IgD-negative memory B cell (primary cell): ENCODE data around the gene UTP25. TPM values are rescaled to one million over a fixed set of nuclear protein-coding genes. Genes with fewer than 3 reads are reported as not detected.

Experiments used
- H3K27ac Mint-ChIP-seq, 3 donors: one replicate each; pipeline ENCODE4 v1.8.0; 2020 to 2022; ENCODE audit warnings: mild to moderate bottlenecking in 3 of 3, mixed read lengths in 3 of 3, moderate library complexity in 1 of 3
- H3K27me3 Mint-ChIP-seq: one replicate; pipeline ENCODE4 v1.8.0; 2021; ENCODE audit warnings: mixed read lengths
- H3K36me3 Mint-ChIP-seq: one replicate; pipeline ENCODE4 v1.8.0; 2020; ENCODE audit warnings: mild to moderate bottlenecking, mixed read lengths
- H3K4me1 Mint-ChIP-seq, 3 donors: one replicate each; pipeline ENCODE4 v1.8.0; 2020 to 2022; ENCODE audit warnings: mixed read lengths in 3 of 3, mild to moderate bottlenecking in 1 of 3
- H3K4me3 Mint-ChIP-seq, 4 donors: one replicate each; pipeline ENCODE4 v1.8.0; 2020 to 2022; ENCODE audit warnings: mild to moderate bottlenecking in 4 of 4, mixed read lengths in 4 of 4, moderate library complexity in 3 of 4
- H3K9me3 Mint-ChIP-seq, 3 donors: one replicate each; pipeline ENCODE4 v1.8.0; 2020 to 2021; ENCODE audit warnings: mixed read lengths in 3 of 3, mild to moderate bottlenecking in 1 of 3
- polyA plus RNA-seq: library from polyadenylated mRNA; unstranded; fragments of 300-500 nt; fragmentation: Illumina TruSeq; gene quantifications from one replicate; pipeline ENCODE4 v1.2.3, GENCODE V29; 2021

The UTP25 gene
- polyA plus RNA-seq, 1 donor from 2014 or later: 4.4 TPM

DNA sequence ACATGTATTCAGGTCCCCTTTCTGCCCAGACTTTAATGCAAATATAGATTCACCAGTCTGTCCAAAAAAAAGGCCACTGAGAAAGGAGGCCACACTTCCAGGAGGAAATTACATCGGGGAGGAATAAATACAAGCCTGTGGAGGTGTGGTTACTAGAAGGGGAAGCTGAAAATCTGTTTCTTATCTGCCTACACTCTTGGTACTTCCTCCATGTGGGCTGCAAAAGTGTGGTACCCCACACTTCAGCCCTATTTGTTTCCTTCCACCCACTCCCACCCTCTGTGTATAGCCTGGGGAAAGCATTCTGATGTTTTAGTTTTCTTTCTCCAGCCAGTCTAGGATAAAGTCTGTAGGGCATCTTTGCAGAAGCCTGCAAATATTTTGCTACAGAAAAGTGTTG, 38.4 kb downstream of the UTP25 start:
- no peak overlapping the region for H3K27ac Mint-ChIP-seq
- H3K4me1 Mint-ChIP-seq: no peaks in the 10 kb centered on the region
- peaks cover 16% of the 10 kb centered on the region for H3K27me3 Mint-ChIP-seq
- peaks cover 3% of the 10 kb centered on the region for H3K36me3 Mint-ChIP-seq
- no peak overlapping the region for H3K4me3 Mint-ChIP-seq
- peaks cover 0 to 14% (median 2%) of the 10 kb centered on the region in 3 donors for H3K9me3 Mint-ChIP-seq

DNA sequence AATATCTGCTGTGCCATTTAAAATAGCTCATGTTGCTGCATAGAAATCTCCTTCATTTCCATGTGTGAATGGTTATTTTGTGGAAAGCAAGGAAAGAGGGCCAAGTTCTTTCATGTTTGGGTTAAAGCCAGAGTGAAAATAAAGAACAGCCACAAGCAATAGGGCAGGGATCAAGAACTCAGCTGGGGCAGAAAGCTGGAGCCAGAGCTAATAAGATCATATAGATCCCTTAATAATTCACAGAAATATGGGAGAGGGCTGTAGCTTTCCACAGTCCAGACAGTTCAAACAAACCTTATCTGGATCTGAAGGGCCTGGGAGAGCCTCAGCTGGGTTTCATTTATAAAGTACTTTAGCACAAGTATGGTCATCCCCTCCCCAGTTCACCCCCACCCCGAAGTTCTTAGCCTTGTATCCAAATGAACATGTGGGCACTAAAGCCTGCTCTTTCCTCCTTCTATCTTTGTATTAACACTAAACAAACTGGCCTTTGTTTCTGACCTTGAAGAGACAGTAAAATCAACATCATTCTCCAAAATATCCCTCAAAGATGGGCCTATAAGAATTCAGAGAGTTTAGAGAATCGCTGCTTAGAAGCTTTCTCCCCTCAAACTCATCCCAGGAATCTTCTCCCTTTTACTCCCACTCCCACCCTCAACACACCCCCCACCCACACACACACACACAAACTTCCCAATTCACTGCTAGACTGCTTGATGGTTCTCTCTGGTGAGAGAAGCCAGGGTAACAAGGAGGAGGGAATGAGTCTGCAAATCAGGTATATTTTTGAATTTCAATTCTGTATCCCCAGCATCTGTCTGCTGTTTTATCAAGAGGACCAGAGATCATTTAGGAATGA, 41.7 kb downstream of the UTP25 start:
- H3K4me3 Mint-ChIP-seq: no peak overlapping the region
- H3K27me3 Mint-ChIP-seq: peaks cover 9% of the 10 kb centered on the region
- H3K36me3 Mint-ChIP-seq: peaks cover 3% of the 10 kb centered on the region
- H3K9me3 Mint-ChIP-seq: peaks cover 0 to 14% (median 2%) of the 10 kb centered on the region in 3 donors
- H3K4me1 Mint-ChIP-seq: no peaks in the 10 kb centered on the region
- no peak overlapping the region for H3K27ac Mint-ChIP-seq

DNA sequence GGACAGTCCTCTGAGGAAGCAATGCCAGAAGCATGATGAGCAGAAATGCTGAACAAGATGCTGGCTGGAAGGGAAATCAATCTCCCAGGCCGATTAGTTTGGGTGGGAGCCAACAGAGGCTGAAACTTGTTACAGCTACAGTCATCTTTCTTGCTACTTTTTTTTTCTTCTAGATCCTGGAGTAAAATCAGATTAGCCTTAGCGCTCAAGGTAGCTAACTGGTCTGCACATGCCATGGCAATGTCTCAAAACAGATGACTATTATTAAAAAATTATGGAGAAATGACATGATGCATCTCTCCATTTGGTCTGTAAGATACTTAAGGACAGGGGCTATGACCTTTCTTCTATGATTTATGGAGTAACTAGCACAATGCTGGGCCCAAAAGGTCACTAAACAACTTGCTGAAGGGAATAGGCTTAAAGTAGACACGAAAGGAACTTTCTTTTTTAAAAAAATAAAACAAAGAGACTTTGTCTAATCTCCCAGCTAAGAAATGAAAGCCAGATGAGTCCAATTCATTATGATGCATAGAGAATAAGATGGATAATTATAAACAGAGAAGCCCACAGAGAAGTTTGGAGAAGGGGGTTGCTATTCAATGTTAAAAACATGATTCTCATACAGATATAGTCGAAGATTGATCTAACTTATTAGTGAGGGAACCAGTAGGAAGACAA, 42.5 kb downstream of the UTP25 start:
- H3K27me3 Mint-ChIP-seq: peaks cover 10% of the 10 kb centered on the region
- peaks cover 3% of the 10 kb centered on the region for H3K36me3 Mint-ChIP-seq
- H3K4me3 Mint-ChIP-seq: no peak overlapping the region
- H3K27ac Mint-ChIP-seq: no peak overlapping the region
- no peaks in the 10 kb centered on the region for H3K4me1 Mint-ChIP-seq
- H3K9me3 Mint-ChIP-seq: peaks cover 0 to 14% (median 2%) of the 10 kb centered on the region in 3 donors

DNA sequence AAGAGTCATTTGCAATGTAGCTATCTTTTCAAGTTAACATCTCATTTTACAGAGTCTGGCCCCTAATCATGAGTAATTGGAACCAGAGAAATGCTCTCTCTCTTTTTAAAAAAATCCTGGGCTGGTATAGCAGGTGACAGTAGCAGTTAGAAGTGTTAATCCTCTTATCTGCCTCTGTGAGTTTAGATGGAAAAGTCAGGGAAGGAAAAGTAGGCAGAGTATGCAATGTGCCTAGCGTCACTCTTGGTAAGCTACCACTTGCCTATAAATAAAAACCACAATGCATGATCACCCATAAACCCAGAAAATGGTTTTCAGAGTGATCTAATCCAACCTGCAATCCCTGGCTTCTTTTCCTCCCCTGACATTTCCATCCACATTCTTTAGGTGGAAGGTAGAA, 43.2 kb downstream of the UTP25 start:
- no peak overlapping the region for H3K27ac Mint-ChIP-seq
- H3K27me3 Mint-ChIP-seq: peaks cover 13% of the 10 kb centered on the region
- H3K4me3 Mint-ChIP-seq: no peak overlapping the region
- no peaks in the 10 kb centered on the region for H3K4me1 Mint-ChIP-seq
- H3K9me3 Mint-ChIP-seq: peaks cover 0 to 14% (median 2%) of the 10 kb centered on the region in 3 donors
- H3K36me3 Mint-ChIP-seq: peaks cover 3% of the 10 kb centered on the region

DNA sequence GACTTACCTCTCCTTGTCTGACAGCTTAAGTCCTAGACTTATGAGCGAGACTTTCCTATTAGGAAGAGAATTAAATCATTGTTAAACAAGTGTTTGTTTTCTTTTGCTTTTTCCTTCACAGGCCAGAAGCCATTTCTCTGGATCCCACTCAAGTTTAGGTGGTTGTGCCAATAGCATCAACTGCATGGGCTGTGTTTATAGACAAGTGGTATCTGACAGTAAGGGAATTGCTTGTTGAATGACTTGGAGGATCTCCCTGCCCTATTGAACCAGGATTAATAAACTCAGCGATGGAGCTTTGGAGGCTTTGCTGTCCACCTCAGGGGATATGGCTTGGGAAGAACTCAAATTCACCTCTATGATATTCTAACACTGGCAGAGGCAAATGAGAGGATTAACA, 43.7 kb downstream of the UTP25 start:
- peaks cover 11% of the 10 kb centered on the region for H3K27me3 Mint-ChIP-seq
- H3K9me3 Mint-ChIP-seq: peaks cover 0 to 14% (median 2%) of the 10 kb centered on the region in 3 donors
- no peaks in the 10 kb centered on the region for H3K4me1 Mint-ChIP-seq
- H3K27ac Mint-ChIP-seq: no peak overlapping the region
- no peak overlapping the region for H3K4me3 Mint-ChIP-seq
- H3K36me3 Mint-ChIP-seq: peaks cover 3% of the 10 kb centered on the region

DNA sequence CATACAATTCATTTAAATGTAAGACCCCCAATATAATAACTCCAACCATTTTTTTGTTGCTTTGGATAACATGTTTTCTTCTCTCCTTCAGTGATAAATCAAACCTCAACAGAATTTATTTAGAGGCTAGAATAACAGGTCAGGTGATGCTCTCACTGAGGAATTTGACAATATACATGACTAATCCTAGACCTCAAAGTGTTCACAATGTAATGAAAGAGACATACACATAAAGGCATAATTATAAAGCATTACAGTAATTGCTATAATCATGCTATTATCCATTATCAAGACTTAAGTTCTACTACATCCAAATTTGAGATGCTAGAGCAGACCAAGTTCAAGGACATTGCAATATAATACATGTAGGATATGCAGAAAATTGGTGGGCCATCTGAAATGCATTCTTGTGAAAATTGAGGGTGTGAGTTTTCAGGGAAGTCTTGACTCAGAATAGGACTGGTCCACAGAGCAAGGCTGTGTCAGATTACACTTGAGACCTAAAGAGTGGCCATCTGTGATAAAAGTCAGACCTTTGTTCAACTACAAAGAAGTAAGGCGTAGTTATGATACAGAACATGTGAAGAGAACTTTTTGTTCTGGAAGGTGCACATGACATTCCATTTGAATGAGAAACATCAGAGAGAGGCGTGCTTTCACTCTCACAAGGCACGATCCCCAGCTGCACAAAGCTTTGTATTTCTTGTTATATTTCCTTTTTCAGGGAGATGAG, 45.5 kb downstream of the UTP25 start:
- H3K4me3 Mint-ChIP-seq: no peak overlapping the region
- peaks cover 0 to 3% (median 0%) of the 10 kb centered on the region in 3 donors for H3K9me3 Mint-ChIP-seq
- peaks cover 11% of the 10 kb centered on the region for H3K27me3 Mint-ChIP-seq

DNA sequence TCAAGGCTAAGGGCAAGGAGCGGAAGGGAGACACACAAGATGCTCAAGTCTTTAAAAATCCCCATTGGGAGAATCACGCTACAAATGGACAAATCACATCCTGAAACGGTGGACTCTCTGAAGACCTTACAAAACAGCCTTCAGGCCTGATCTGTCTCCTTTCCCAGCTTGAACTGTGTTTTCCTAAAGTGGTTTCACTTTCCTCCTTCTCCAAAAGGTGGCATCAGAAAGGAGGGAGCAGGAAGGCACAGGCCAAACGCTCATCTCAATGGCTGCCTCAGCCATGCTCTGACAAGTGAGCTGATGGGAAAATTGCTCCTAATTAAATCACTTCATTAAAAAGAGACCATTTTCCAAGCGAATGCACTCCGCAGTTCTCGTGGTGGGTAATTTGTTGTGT, 47.7 kb downstream of the UTP25 start:
- Mint-ChIP-seq H3K4me3 (peak overlapping the region in 1 of 4 donors; percentile 19), H3K27me3 (peaks cover 11% of the 10 kb centered on the region), H3K9me3 (no peaks in the 10 kb centered on the region)

More for the DNA sequence above, 45.5 kb downstream of the UTP25 start:
- Mint-ChIP-seq H3K4me1 (no peaks in the 10 kb centered on the region), H3K27ac (no peak overlapping the region), H3K36me3 (no peaks in the 10 kb centered on the region)

DNA sequence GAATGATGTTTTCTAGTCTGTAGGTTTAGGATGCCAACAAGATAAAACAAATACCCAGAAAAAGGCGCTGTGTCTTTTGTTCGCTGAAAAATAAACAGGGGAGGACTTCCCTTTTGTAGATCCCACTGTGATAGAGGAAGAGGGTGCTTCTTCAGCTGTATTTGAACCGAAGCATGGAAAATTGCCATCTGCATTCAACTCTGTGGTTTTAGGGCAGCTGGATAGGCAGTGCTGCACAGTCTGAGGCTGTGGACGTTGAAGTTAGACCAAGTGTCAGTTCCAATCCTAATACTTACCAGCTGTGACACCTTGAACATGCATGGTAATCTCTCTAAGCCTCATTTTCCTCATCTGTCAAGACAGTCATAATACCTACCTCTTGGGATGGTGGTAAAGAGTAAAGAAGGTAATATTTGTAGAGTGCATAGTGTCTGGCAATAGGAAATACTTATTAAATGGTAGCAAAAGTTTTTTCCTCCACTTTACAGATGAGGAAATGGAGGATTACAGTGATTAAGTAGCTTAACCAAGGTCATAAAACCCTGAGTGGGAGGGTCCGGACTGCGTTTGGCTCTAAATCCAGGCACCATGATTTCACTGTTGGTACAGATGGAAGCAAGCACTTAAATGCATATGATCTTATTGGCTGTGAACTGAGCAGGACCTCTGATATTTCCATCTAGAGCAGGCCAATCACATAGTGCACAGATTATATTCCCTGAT, 48.5 kb downstream of the UTP25 start:
- no peaks in the 10 kb centered on the region for H3K9me3 Mint-ChIP-seq
- no peaks in the 10 kb centered on the region for H3K4me1 Mint-ChIP-seq
- no peaks in the 10 kb centered on the region for H3K36me3 Mint-ChIP-seq
- H3K27ac Mint-ChIP-seq: no peak overlapping the region
- H3K27me3 Mint-ChIP-seq: peaks cover 11% of the 10 kb centered on the region
- H3K4me3 Mint-ChIP-seq: no peak overlapping the region

More for the DNA sequence above, 47.7 kb downstream of the UTP25 start:
- no peak overlapping the region for H3K27ac Mint-ChIP-seq
- no peaks in the 10 kb centered on the region for H3K4me1 Mint-ChIP-seq
- H3K36me3 Mint-ChIP-seq: no peaks in the 10 kb centered on the region

DNA sequence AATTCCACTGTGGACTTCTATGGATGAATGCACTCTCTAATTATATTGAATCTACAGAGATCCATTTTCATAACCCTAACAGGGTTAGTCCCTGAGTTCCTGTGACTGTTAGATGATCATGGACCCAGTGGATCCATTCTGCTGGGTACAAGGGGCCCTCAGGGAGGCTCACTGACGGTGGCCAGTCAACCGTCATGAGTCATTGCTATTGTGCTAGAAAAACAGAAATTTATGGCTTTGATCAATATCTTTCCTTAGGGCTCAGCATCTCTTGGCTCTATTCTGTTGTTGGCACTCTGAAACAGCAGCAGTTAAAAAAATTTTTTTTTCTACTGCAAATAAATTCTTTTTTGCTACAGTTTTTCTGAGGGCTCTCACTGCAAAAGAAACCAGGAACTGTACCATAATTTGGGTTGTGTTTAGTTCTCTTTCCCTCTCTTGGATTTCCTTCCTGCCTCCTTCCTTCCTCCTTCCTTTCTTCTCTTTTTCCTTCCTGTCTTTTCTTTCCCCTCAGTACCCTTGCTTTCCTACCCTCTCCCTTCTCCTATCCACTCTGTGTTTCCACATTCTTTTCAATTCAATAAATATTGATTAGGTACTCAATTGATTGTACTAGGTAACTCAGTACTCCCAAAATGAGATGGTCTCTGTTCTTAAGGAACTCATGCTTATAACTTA, 49.5 kb downstream of the UTP25 start:
- no peaks in the 10 kb centered on the region for H3K36me3 Mint-ChIP-seq
- H3K4me1 Mint-ChIP-seq: no peaks in the 10 kb centered on the region
- no peak overlapping the region for H3K4me3 Mint-ChIP-seq
- H3K9me3 Mint-ChIP-seq: no peaks in the 10 kb centered on the region
- H3K27me3 Mint-ChIP-seq: peaks cover 8% of the 10 kb centered on the region
- no peak overlapping the region for H3K27ac Mint-ChIP-seq

DNA sequence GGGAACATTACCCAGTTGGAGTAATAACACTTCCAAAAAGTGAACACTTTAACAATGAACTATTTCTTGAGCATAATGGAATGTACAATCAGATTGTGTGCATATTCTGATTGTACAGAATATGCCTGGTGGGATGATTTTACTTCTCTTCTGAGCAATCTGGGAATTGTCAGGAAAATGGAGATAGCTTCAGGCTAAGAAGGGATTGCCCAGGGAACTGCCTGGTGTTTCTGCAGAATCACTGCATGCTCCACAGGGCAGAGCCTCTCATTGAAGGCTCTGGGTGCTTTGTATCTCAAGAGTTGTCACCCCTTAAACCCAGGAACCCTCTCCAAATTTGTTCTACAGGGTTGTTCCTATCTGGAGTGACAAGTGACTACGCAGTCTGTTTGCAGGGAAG, 51.2 kb downstream of the UTP25 start:
- H3K4me1 Mint-ChIP-seq: no peaks in the 10 kb centered on the region
- H3K36me3 Mint-ChIP-seq: no peaks in the 10 kb centered on the region
- H3K4me3 Mint-ChIP-seq: no peak overlapping the region
- no peaks in the 10 kb centered on the region for H3K9me3 Mint-ChIP-seq
- peaks cover 7% of the 10 kb centered on the region for H3K27me3 Mint-ChIP-seq
- H3K27ac Mint-ChIP-seq: no peak overlapping the region

DNA sequence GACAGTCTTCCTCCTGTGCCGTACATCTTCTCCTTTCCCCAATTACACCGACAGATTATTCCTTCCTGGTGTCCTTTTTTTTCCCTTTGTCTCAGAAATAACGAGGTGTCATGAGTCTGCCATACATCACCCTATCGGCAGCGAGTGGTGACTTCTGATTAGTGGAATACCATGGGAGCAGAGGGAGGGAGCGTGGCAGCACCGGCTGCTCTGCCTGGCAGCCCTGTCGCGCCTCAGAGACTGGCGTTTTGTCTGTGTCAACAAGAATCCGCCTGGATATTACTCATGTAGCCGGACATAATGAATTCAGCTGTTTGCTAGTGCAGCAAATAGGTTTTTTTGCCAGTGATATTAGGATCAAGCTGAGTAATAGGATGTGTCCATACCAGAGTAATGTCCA, 51.8 kb downstream of the UTP25 start:
- Mint-ChIP-seq H3K4me3 (no peak overlapping the region), H3K36me3 (no peaks in the 10 kb centered on the region), H3K27me3 (peaks cover 9% of the 10 kb centered on the region), H3K4me1 (no peaks in the 10 kb centered on the region), H3K27ac (no peak overlapping the region), H3K9me3 (no peaks in the 10 kb centered on the region)

DNA sequence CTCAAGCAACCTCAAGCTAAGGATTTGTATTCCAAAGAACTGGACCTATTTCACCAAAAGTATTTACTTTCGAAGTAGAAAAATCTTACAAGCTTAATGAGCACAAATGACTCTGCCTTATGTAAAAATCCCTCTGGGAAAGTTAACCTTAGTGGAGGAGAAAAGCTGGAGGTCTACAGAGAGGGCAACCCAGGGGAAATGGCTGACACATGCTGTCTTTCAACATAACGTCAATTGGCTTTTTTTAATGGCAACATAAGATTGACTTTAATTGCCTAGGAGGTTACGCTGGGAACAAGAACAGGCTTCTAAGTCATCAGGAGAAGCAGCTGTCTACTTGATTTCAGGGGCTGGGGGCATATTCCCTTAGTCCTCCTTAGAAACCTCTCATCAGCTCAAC, 52.3 kb downstream of the UTP25 start:
- Mint-ChIP-seq H3K27me3 (peaks cover 9% of the 10 kb centered on the region), H3K36me3 (no peaks in the 10 kb centered on the region), H3K27ac (no peak overlapping the region), H3K4me1 (no peaks in the 10 kb centered on the region), H3K9me3 (no peaks in the 10 kb centered on the region), H3K4me3 (no peak overlapping the region)

DNA sequence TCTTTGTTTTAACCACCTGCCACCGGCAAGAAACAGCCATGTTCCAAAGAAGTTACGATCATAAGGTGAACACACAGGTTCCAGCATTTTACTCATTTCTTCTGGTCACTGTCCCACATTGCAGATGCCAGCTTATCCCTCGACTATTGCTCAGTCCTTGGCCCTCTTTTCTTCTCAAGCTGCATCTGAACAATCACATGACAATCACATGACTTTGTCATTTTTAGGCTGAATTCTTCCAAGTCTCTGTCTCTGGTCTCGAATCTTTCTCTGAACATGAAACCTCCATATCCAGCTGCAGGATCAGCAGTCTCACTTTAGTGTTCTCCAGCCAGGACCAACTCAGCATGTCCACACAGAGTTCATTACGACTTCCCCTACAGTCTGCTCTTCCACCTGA, 53.8 kb downstream of the UTP25 start:
- Mint-ChIP-seq H3K9me3 (no peaks in the 10 kb centered on the region), H3K27ac (peak overlapping the region in 1 of 3 donors; percentile 14), H3K27me3 (peaks cover 10% of the 10 kb centered on the region), H3K36me3 (no peaks in the 10 kb centered on the region), H3K4me3 (no peak overlapping the region), H3K4me1 (no peaks in the 10 kb centered on the region)

DNA sequence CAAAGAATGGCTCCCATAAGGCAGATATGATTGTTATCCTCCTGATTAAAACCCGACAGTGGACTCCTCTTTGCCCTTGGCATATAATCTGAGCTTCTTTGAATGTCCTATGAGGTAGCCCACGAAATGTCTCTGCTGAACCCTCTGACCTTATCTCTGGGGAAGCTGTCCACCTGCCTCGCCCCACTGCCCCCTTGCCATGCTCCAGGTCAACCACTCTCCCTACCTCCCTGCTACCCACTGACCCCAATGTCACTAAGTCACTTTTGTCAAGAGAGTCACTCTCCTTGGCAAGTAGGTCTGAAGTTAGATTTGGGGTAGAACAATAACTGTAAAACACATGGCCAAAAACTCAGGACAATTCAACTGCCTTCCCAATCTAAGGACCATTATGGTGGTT, 54.5 kb downstream of the UTP25 start:
- H3K4me1 Mint-ChIP-seq: no peaks in the 10 kb centered on the region
- H3K36me3 Mint-ChIP-seq: no peaks in the 10 kb centered on the region
- H3K27me3 Mint-ChIP-seq: peaks cover 10% of the 10 kb centered on the region
- no peaks in the 10 kb centered on the region for H3K9me3 Mint-ChIP-seq
- H3K27ac Mint-ChIP-seq: no peak overlapping the region
- no peak overlapping the region for H3K4me3 Mint-ChIP-seq
